NT2/D1 (cell line): ENCODE data around the gene SHISA6.

Experiments
- SUZ12 ChIP-seq: IDR thresholded peaks from 2 replicates; pipeline ENCODE4 v1.6.1; 2011; ENCODE audit not compliant: insufficient read length, insufficient read depth; ENCODE audit errors: extremely low read depth
- YY1 ChIP-seq: IDR thresholded peaks from 2 replicates; pipeline ENCODE4 v1.6.1; 2011; ENCODE audit not compliant: insufficient read length, insufficient read depth
- ZNF274 ChIP-seq: IDR thresholded peaks from 2 replicates; pipeline ENCODE4 v1.6.1; 2011; ENCODE audit warnings: mild to moderate bottlenecking, low read depth, low read length

DNA sequence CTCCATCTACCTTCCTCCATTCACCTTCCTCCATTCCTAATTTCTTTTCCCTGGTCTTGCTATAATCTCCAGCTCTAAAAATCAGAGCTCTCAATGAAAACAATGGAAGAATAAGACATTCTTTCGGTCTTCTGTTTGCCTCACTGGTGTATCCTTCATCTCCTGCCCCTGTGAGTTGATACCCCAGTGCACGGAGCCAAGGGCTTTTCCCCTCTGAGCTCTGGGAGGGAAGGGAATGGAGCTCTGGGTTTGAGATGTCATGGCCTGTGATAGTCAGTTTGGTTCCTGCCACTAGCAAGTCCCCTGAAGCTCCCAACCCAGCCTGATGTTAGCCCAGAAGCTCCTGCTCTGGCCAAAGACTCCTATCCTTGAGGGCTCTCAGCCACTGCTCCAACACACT, 320.7 kb downstream of the SHISA6 start:
- no peak for TF ChIP-seq SUZ12
- no peak for TF ChIP-seq ZNF274
- no peak for TF ChIP-seq YY1
